ENCODE measurements around the gene CNTNAP1. TPM values are rescaled to one million over a fixed set of nuclear protein-coding genes. Genes with fewer than 3 reads are reported as not detected.

CNTNAP1 gene
- total RNA-seq, 1 experiment from 2014 or later, result 6.4 TPM

GRCh38 chr17:42677012-42677857 lies 5.1 kb upstream of the CNTNAP1 start:
- H3K79me2 ChIP-seq (ENCODE audit: insufficient read depth, low read length), result peaks cover 38% of the 10 kb centered on the region
- H3K27me3 ChIP-seq (ENCODE audit: insufficient read depth, low read length), result no peaks in the 10 kb centered on the region
- ChIA-PET CTCF (interaction anchor here (0.8 to 6.4 kb wide), 6 partner anchors 10 to 99 kb away, joined by 3 to 136 read pairs (median 4); partner anchors contain the start of genes PSMC3IP and TUBG2), POLR2A (interaction anchor here (1.3 to 3.6 kb wide), 5 partner anchors 10 to 639 kb away, joined by 3 to 16 read pairs (median 7); partner anchors contain the start of genes RETREG3 and TUBG1), RAD21 (ENCODE audit: low non-redundant PET in 1 of 2, low total read pairs in 2 of 2, uncharacterized antibody in 2 of 2, unreplicated experiment in 2 of 2) (interaction anchor here (0.7 to 1.7 kb wide), 5 partner anchors 49 to 99 kb away, joined by 3 to 6 read pairs (median 3); partner anchors contain the start of genes RETREG3 (in 1 of the 2) and TUBG1 (in 1 of the 2))
- no peak overlapping the region for H2AFZ ChIP-seq (ENCODE audit: low read depth, low read length, poor library complexity, severe bottlenecking)
- peak; percentile 99 for DNase-seq (ENCODE audit: low read depth, low spot score)
- H3K4me1 ChIP-seq (ENCODE audit: control insufficient read depth in 1 of 2, insufficient read depth in 2 of 2, low read length in 2 of 2), result peaks cover 37 to 72% of the 10 kb centered on the region in 2 experiments
- TSS peak; percentile 56 for BruUV-seq (replicated peaks)
- H3K36me3 ChIP-seq (ENCODE audit: control insufficient read depth in 1 of 2, insufficient read depth in 2 of 2, low read length in 2 of 2), result peaks cover 9 to 12% of the 10 kb centered on the region in 2 experiments; a peak in 3 of 4 replicates
- H3K9ac ChIP-seq (ENCODE audit: low read length), result peak overlapping the region; percentile 95
- peak overlapping the region; percentile 99 for H3K4me2 ChIP-seq (ENCODE audit: low read length)
- no peaks in the 10 kb centered on the region for H3K9me2 ChIP-seq (ENCODE audit: insufficient read depth)
- intact Hi-C loops (cut with micrococcal nuclease), result loop anchor here (5.0 kb wide), 1 partner anchor 55 kb away; no protein-coding TSS in a partner anchor
- H3K27ac ChIP-seq (ENCODE audit: low read depth, low read length), result peak overlapping the region; percentile 96
- peak; percentile 71 for ATAC-seq
- no peaks in the 10 kb centered on the region for H3K9me3 ChIP-seq (ENCODE audit: control insufficient read depth in 1 of 2, insufficient read depth in 1 of 2, low read depth in 1 of 2, low read length in 2 of 2)
- peak overlapping the region; percentile 95 to 98 for H3K4me3 ChIP-seq (replicated peaks in 1 of 2; ENCODE audit: low read depth in 1 of 2, low read length in 2 of 2)
- no peaks in the 10 kb centered on the region for H4K20me1 ChIP-seq (ENCODE audit: insufficient read depth)
- TF ChIP-seq ATF3 (IDR thresholded peaks at IDR 0.05) (no peak), ZNF274 (IDR thresholded peaks at IDR 0.05; ENCODE audit: low read depth, low read length) (no peak), CBX3 (IDR thresholded peaks at IDR 0.05; ENCODE audit: low read depth) (no peak), POLR2AphosphoS5 (IDR thresholded peaks at IDR 0.05; ENCODE audit: low read depth, low read length) (peak; percentile 11; the same call in 1 of the 2 replicates), CEBPB (IDR thresholded peaks at IDR 0.05; ENCODE audit: low read depth) (peak; percentile 93), ZFX (IDR thresholded peaks at IDR 0.05) (no peak), MAX (IDR thresholded peaks at IDR 0.05) (peak; percentile 58; the same call in 1 of the 2 replicates), SP1 (IDR thresholded peaks at IDR 0.05; ENCODE audit: low read depth) (peak; percentile 95)
